Endothelial cell of umbilical vein (primary cell): ENCODE results near the gene TTC27. TPM values are rescaled to one million over a fixed set of nuclear protein-coding genes. Genes with fewer than 3 reads are reported as not detected.

Experiments used
- BruUV-seq: library from RNA; stranded (reverse); fragments of 400-500 nt; replicated peaks from 2 replicates; lab custom pipeline; 2021; lab: Mats Ljungman, UMichigan
- CTCF ChIA-PET: fragments of 300-600, 350-600 bp; sonication (Branson Sonifier 250); formaldehyde crosslinking; loops from one replicate; lab custom pipeline; 2021; ENCODE audit warnings: antibody characterized with exemption, inconsistent platforms; lab: Charles Lee
- POLR2A ChIA-PET: fragments of 300-600, 350-600 bp; sonication (Branson Sonifier 250); formaldehyde crosslinking; loops from one replicate; lab custom pipeline; 2021; ENCODE audit warnings: antibody characterized with exemption, inconsistent platforms; lab: Charles Lee
- DNase-seq: peaks from one replicate; pipeline ENCODE4 v3.0.0-alpha.2; 2011; ENCODE audit warnings: low read depth, low spot score
- FAIRE-seq: peaks from 2 replicates; lab custom pipeline; 2011; peaks lifted over from hg19 to GRCh38; lab: Jason Lieb, UNC
- H2AFZ ChIP-seq: 2 replicates; pipeline ENCODE4 v1.6.0; 2012; ENCODE audit warnings: low read depth, low read length, control low read depth, inconsistent platforms
- H3K27ac ChIP-seq: 2 replicates; pipeline ENCODE4 v1.5.1; 2011; ENCODE audit warnings: low read depth, mild to moderate bottlenecking, control low read depth, low read length, moderate library complexity; ENCODE audit not compliant: insufficient read depth
- H3K27me3 ChIP-seq, 2 experiments: 2 replicates each; pipeline versions ENCODE4 v1.6.0 to v1.6.1; 2011; ENCODE audit warnings: low read length in 2 of 2, mixed read lengths in 1 of 2; ENCODE audit not compliant: control insufficient read depth in 2 of 2, insufficient read depth in 2 of 2
- H3K36me3 ChIP-seq, 2 experiments: 2 replicates in 1 of 2; 3 replicates in 1 of 2; pipeline ENCODE4 v1.5.1; 2011; ENCODE audit warnings: low read length in 2 of 2, mild to moderate bottlenecking in 1 of 2, moderate library complexity in 1 of 2; ENCODE audit not compliant: control insufficient read depth in 2 of 2, insufficient read depth in 2 of 2; ENCODE audit errors: extremely low read depth in 1 of 2
- H3K4me1 ChIP-seq: 3 replicates; pipeline ENCODE4 v1.5.1; 2011; ENCODE audit warnings: mild to moderate bottlenecking, low read length; ENCODE audit not compliant: control insufficient read depth, insufficient read depth; ENCODE audit errors: extremely low read depth
- H3K4me2 ChIP-seq: 2 replicates; pipeline ENCODE4 v1.6.1; 2011; ENCODE audit warnings: low read length, control low read depth, mixed read lengths; ENCODE audit not compliant: insufficient read depth
- H3K4me3 ChIP-seq, 3 experiments: fragments of 200-600 bp in 1 of 3; sonication (generic), shearing (Covaris generic) in 1 of 3; replicated peaks in 1 of 3; 2 replicates each; pipeline ENCODE4 v1.5.1; 2011 to 2016; ENCODE audit warnings: control low read depth in 3 of 3, low read length in 3 of 3, mild to moderate bottlenecking in 2 of 3, inconsistent platforms in 1 of 3, low read depth in 1 of 3, moderate library complexity in 1 of 3; ENCODE audit not compliant: insufficient read depth in 1 of 3
- H3K79me2 ChIP-seq: 2 replicates; pipeline ENCODE4 v1.6.0; 2012; ENCODE audit warnings: low read length, inconsistent platforms; ENCODE audit not compliant: control insufficient read depth, insufficient read depth
- H3K9ac ChIP-seq: replicated peaks from 2 replicates; pipeline ENCODE3; 2011; ENCODE audit warnings: low read length, control low read depth; ENCODE audit not compliant: insufficient read depth; ENCODE audit errors: extremely low read depth
- H3K9me1 ChIP-seq: replicated peaks from 3 replicates; pipeline ENCODE4 v1.6.0; 2011; ENCODE audit warnings: mild to moderate bottlenecking, low read length; ENCODE audit not compliant: control insufficient read depth, insufficient read depth; ENCODE audit errors: extremely low read depth
- H3K9me3 ChIP-seq: replicated peaks from 2 replicates; pipeline ENCODE4 v1.5.1; 2012; ENCODE audit warnings: low read length, inconsistent platforms; ENCODE audit not compliant: control insufficient read depth, insufficient read depth
- H4K20me1 ChIP-seq: replicated peaks from 2 replicates; pipeline ENCODE3; 2011; ENCODE audit warnings: mild to moderate bottlenecking, low read length; ENCODE audit not compliant: control insufficient read depth, insufficient read depth; ENCODE audit errors: extremely low read depth
- EZH2 ChIP-seq: IDR thresholded peaks from 2 replicates; pipeline ENCODE4 v1.6.1; 2012; ENCODE audit warnings: borderline replicate concordance, low read depth, mild to moderate bottlenecking, moderate library complexity, low read length, inconsistent platforms; ENCODE audit not compliant: severe bottlenecking
- FOS ChIP-seq: IDR thresholded peaks from 2 replicates; pipeline ENCODE4 v1.6.1; 2011; ENCODE audit warnings: mild to moderate bottlenecking, low read length, moderate library complexity, borderline replicate concordance; ENCODE audit not compliant: insufficient read depth
- GATA2 ChIP-seq: IDR thresholded peaks from 2 replicates; pipeline ENCODE4 v1.7.0; 2011; ENCODE audit warnings: low read depth, mild to moderate bottlenecking, moderate library complexity, mixed read lengths, low read length; ENCODE audit not compliant: insufficient read length, insufficient read depth
- JUN ChIP-seq: IDR thresholded peaks from 2 replicates; pipeline ENCODE4 v1.6.1; 2011; ENCODE audit warnings: borderline replicate concordance, low read depth; ENCODE audit not compliant: insufficient read length, insufficient read depth
- MYC ChIP-seq: IDR thresholded peaks from one replicate; pipeline ENCODE4 v1.6.1; 2011; ENCODE audit warnings: mild to moderate bottlenecking, low read depth, low read length
- POLR2A ChIP-seq: IDR thresholded peaks from 2 replicates; pipeline ENCODE4 v1.6.1; 2012; ENCODE audit warnings: low read depth, mild to moderate bottlenecking, control low read depth, low read length
- POLR2AphosphoS5 ChIP-seq: IDR thresholded peaks from 2 replicates; pipeline ENCODE4 v1.6.1; 2012; ENCODE audit warnings: low read depth, mild to moderate bottlenecking, control low read depth, low read length, moderate library complexity; ENCODE audit not compliant: insufficient read depth
- dilution Hi-C: fragments of 300-500 bp; cut with MboI; formaldehyde crosslinking; loops from one replicate; pipeline ENCODE4 v1.15.0; 2019; ENCODE audit warnings: low sequenced_read_pairs; ENCODE audit not compliant: extremely low pct_ligation_motif_present
- intact Hi-C: fragments of 100-400 bp; cut with micrococcal nuclease; formaldehyde crosslinking; loops from one replicate; pipeline ENCODE4 v1.10.0; 2022
- polyA plus RNA-seq, 4 experiments: library from polyadenylated mRNA; depleted of rRNA in 3 of 4; stranded (reverse) in 3 of 4; unstranded in 1 of 4; fragments of >200 nt; gene quantifications; 2 replicates each; pipeline versions ENCODE4 v1.2.1 to v1.2.3, GENCODE V29; 2011 to 2012; ENCODE audit warnings: missing spikeins in 1 of 4
- total RNA-seq: library from RNA; stranded (reverse); gene quantifications from 2 replicates; pipeline ENCODE4 v1.2.3, GENCODE V29; 2021
- TF ChIP-seq, protein P1 (sequence below), 2 donors: IDR thresholded peaks; 1 replicate in 1 of 2; 2 replicates in 1 of 2; pipeline ENCODE4 v1.5.1; 2011; ENCODE audit warnings: low read length in 2 of 2, mild to moderate bottlenecking in 2 of 2, moderate library complexity in 2 of 2, control low read depth in 1 of 2, inconsistent platforms in 1 of 2, low read depth in 1 of 2; ENCODE audit not compliant: insufficient read depth in 1 of 2; ENCODE audit errors: extremely low read depth in 1 of 2
- TF ChIP-seq, protein P2 (sequence below): IDR thresholded peaks from 2 replicates; pipeline ENCODE4 v1.6.1; 2011; ENCODE audit not compliant: insufficient read depth, insufficient read length

Gene TTC27
- total and polyA plus RNA-seq, 2 donors (not counting 3 experiments of a cell fraction or from before 2014, with no cell fraction given): 16.3 to 20.1 TPM

DNA sequence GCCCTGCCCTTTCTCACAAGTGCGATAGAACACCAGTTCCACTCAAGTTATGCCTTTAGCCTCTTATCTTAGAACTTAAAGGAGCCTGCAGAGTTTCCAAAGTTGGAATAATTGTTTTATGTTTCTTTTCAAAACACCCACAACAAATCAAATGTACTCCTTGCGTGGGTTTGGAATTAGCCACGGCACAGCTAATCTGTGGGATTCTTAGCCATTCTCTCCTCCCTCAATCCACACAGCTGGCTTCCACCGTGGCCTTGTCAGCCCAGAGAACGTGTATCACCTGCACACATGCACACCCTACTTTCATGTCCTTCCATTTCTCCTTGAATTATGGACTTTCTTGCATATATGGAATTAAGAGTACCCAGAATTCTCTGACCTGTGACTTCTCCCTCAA is 183.8 kb downstream of the TTC27 start:
- Histone ChIP-seq H2AFZ (no peak overlapping the region), H3K9me1 (no peaks in the 10 kb centered on the region), H3K36me3 (peaks cover 0 to 2% of the 10 kb centered on the region in 2 experiments), H3K27ac (no peak overlapping the region), H3K4me2 (no peak overlapping the region), H3K9me3 (no peaks in the 10 kb centered on the region), H3K4me1 (peaks cover 8% of the 10 kb centered on the region), H4K20me1 (no peaks in the 10 kb centered on the region), H3K79me2 (no peaks in the 10 kb centered on the region), H3K9ac (no peak overlapping the region), H3K27me3 (no peaks in the 10 kb centered on the region), H3K4me3 (no peak overlapping the region)
- BruUV-seq: no TSS peak
- dilution Hi-C loops: no loop called here
- CTCF ChIA-PET: no interaction called here
- intact Hi-C loops: no loop called here
- POLR2A ChIA-PET: no interaction called here
- no peak for TF ChIP-seq POLR2A
- TF ChIP-seq FOS: no peak
- TF ChIP-seq, protein P1, sequence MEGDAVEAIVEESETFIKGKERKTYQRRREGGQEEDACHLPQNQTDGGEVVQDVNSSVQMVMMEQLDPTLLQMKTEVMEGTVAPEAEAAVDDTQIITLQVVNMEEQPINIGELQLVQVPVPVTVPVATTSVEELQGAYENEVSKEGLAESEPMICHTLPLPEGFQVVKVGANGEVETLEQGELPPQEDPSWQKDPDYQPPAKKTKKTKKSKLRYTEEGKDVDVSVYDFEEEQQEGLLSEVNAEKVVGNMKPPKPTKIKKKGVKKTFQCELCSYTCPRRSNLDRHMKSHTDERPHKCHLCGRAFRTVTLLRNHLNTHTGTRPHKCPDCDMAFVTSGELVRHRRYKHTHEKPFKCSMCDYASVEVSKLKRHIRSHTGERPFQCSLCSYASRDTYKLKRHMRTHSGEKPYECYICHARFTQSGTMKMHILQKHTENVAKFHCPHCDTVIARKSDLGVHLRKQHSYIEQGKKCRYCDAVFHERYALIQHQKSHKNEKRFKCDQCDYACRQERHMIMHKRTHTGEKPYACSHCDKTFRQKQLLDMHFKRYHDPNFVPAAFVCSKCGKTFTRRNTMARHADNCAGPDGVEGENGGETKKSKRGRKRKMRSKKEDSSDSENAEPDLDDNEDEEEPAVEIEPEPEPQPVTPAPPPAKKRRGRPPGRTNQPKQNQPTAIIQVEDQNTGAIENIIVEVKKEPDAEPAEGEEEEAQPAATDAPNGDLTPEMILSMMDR (IDR thresholded peaks at IDR 0.05; ENCODE audit: extremely low read depth in 1 of 2, insufficient read depth in 1 of 2, low read depth in 1 of 2, low read length in 2 of 2): no peak
- no peak for TF ChIP-seq MYC
- TF ChIP-seq JUN: no peak
- no peak for TF ChIP-seq GATA2
- no peak for TF ChIP-seq POLR2AphosphoS5
- TF ChIP-seq EZH2: no peak
- TF ChIP-seq, protein P2, sequence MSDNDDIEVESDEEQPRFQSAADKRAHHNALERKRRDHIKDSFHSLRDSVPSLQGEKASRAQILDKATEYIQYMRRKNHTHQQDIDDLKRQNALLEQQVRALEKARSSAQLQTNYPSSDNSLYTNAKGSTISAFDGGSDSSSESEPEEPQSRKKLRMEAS: no peak
- FAIRE-seq: no peak
- no peak for DNase-seq
